MM.1S (cell line): ENCODE data around the gene PRSS23.

ENCODE experiments used
- DNase-seq: peaks from one replicate; pipeline ENCODE4 v3.0.0-alpha.2; 2015
- H2AFZ ChIP-seq: fragments of 300-600 bp; sonication (generic); 2 replicates; pipeline ENCODE4 v1.6.0; 2016; ENCODE audit warnings: antibody characterized with exemption, low read length
- H3F3A ChIP-seq: fragments of 300-600 bp; sonication (generic); 2 replicates; pipeline ENCODE4 v1.6.1; 2016; ENCODE audit warnings: mild to moderate bottlenecking, antibody characterized with exemption, low read length, moderate library complexity, mixed read lengths; ENCODE audit not compliant: insufficient read depth
- H3K27ac ChIP-seq: fragments of 300-600 bp; sonication (generic); 2 replicates; pipeline ENCODE4 v1.5.1; 2016; ENCODE audit warnings: mild to moderate bottlenecking, low read length
- H3K27me3 ChIP-seq: fragments of 300-600 bp; sonication (generic); replicated peaks from 2 replicates; pipeline ENCODE4 v1.6.0; 2016; ENCODE audit warnings: low read length; ENCODE audit not compliant: insufficient read depth
- H3K36me3 ChIP-seq: fragments of 300-600 bp; sonication (generic); replicated peaks from 2 replicates; pipeline ENCODE4 v1.6.1; 2016; ENCODE audit warnings: mild to moderate bottlenecking, low read length, mixed read lengths; ENCODE audit not compliant: insufficient read depth
- H3K4me1 ChIP-seq: fragments of 300-600 bp; sonication (generic); 2 replicates; pipeline ENCODE4 v1.6.1; 2016; ENCODE audit warnings: low read length, mixed read lengths
- H3K4me2 ChIP-seq: fragments of 300-600 bp; sonication (generic); 2 replicates; pipeline ENCODE4 v1.6.0; 2016; ENCODE audit warnings: low read depth, low read length
- H3K4me3 ChIP-seq: fragments of 300-600 bp; sonication (generic); 2 replicates; pipeline ENCODE4 v1.5.1; 2016; ENCODE audit warnings: low read length, mixed read lengths
- H3K79me2 ChIP-seq: fragments of 300-600 bp; sonication (generic); 2 replicates; pipeline ENCODE4 v1.6.1; 2016; ENCODE audit warnings: mixed run types, low read length, mixed read lengths
- H3K9ac ChIP-seq: fragments of 300-600 bp; sonication (generic); 2 replicates; pipeline ENCODE4 v1.6.1; 2016; ENCODE audit warnings: low read length, mixed read lengths
- H3K9me2 ChIP-seq: fragments of 300-600 bp; sonication (generic); replicated peaks from 2 replicates; pipeline ENCODE4 v1.6.1; 2016; ENCODE audit warnings: mild to moderate bottlenecking, low read length, mixed read lengths; ENCODE audit not compliant: insufficient read depth
- H3K9me3 ChIP-seq: fragments of 300-600 bp; sonication (generic); replicated peaks from 2 replicates; pipeline ENCODE4 v1.6.1; 2016; ENCODE audit warnings: mild to moderate bottlenecking, low read length, mixed read lengths; ENCODE audit not compliant: insufficient read depth
- H4K20me1 ChIP-seq: fragments of 300-600 bp; sonication (generic); 2 replicates; pipeline ENCODE4 v1.6.1; 2016; ENCODE audit warnings: mild to moderate bottlenecking, low read length, moderate library complexity, mixed read lengths; ENCODE audit not compliant: insufficient read depth
- EZH2 ChIP-seq: fragments of 300-600 bp; sonication (generic); optimal IDR thresholded peaks from 2 replicates; pipeline ENCODE3; 2017; ENCODE audit warnings: low read depth, mild to moderate bottlenecking, antibody characterized with exemption, low read length, mixed read lengths
- EZH2phosphoT487 ChIP-seq: fragments of 300-600 bp; sonication (generic); IDR thresholded peaks from 2 replicates; pipeline ENCODE4 v1.6.1; 2018; ENCODE audit warnings: antibody characterized with exemption, low read length
- TF ChIP-seq, protein P1 (sequence below): fragments of 300-600 bp; sonication (generic); IDR thresholded peaks from 2 replicates; pipeline ENCODE4 v1.5.1; 2016; ENCODE audit warnings: antibody characterized with exemption, low read length, mixed read lengths

Gene PRSS23

DNA sequence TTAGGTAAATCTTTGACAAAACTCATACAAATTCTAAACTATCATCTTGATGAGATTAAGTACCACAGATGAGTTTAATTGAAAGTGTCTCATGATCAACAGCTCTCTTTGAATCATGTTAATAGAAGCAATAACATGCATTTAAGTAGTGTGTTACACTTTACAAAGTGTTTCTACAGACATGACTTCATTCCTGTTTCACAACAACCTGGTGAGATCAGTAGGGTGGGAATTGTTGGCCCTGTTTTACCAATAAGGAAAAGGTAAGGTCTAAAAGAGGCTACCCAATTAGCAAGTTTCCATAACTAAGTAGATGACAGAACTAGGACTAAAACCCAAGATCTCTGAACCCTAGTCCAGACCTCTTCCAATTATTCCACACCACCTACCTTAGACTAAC is 12.7 kb upstream of the PRSS23 start:
- Histone ChIP-seq H3K4me3 (no peak overlapping the region), H3K27me3 (no peaks in the 10 kb centered on the region), H3K36me3 (no peaks in the 10 kb centered on the region), H3K79me2 (no peaks in the 10 kb centered on the region), H2AFZ (no peak overlapping the region), H3K4me2 (no peak overlapping the region), H3K9me2 (no peaks in the 10 kb centered on the region), H3K27ac (no peak overlapping the region), H3K9me3 (no peaks in the 10 kb centered on the region), H3K4me1 (no peaks in the 10 kb centered on the region), H4K20me1 (no peaks in the 10 kb centered on the region), H3F3A (no peaks in the 10 kb centered on the region), H3K9ac (no peak overlapping the region)
- TF ChIP-seq EZH2 = no peak
- no peak for TF ChIP-seq EZH2phosphoT487
- TF ChIP-seq, protein P1, sequence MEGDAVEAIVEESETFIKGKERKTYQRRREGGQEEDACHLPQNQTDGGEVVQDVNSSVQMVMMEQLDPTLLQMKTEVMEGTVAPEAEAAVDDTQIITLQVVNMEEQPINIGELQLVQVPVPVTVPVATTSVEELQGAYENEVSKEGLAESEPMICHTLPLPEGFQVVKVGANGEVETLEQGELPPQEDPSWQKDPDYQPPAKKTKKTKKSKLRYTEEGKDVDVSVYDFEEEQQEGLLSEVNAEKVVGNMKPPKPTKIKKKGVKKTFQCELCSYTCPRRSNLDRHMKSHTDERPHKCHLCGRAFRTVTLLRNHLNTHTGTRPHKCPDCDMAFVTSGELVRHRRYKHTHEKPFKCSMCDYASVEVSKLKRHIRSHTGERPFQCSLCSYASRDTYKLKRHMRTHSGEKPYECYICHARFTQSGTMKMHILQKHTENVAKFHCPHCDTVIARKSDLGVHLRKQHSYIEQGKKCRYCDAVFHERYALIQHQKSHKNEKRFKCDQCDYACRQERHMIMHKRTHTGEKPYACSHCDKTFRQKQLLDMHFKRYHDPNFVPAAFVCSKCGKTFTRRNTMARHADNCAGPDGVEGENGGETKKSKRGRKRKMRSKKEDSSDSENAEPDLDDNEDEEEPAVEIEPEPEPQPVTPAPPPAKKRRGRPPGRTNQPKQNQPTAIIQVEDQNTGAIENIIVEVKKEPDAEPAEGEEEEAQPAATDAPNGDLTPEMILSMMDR = no peak
- DNase-seq = no peak

- DNase-seq = no peak
- Histone ChIP-seq H3K9me3 (no peaks in the 10 kb centered on the region), H3F3A (no peaks in the 10 kb centered on the region), H3K36me3 (no peaks in the 10 kb centered on the region), H3K79me2 (no peaks in the 10 kb centered on the region), H3K4me3 (no peak overlapping the region), H3K27me3 (no peaks in the 10 kb centered on the region), H3K4me2 (no peak overlapping the region), H3K4me1 (no peaks in the 10 kb centered on the region), H2AFZ (no peak overlapping the region), H3K9ac (no peak overlapping the region), H3K27ac (no peak overlapping the region), H4K20me1 (no peaks in the 10 kb centered on the region), H3K9me2 (no peaks in the 10 kb centered on the region)
- TF ChIP-seq EZH2 = no peak
- TF ChIP-seq, protein P1 = no peak
- TF ChIP-seq EZH2phosphoT487 = no peak
Measured at GRCh38 chr11:86790195-86790725, 10.1 kb upstream of the PRSS23 start.

- Histone ChIP-seq H3K4me3 (no peak overlapping the region), H3K79me2 (no peaks in the 10 kb centered on the region), H3K9me3 (no peaks in the 10 kb centered on the region), H3K4me1 (no peaks in the 10 kb centered on the region), H2AFZ (no peak overlapping the region), H3K4me2 (no peak overlapping the region), H3K36me3 (no peaks in the 10 kb centered on the region), H3K27ac (no peak overlapping the region), H3K9ac (no peak overlapping the region), H4K20me1 (no peaks in the 10 kb centered on the region), H3K9me2 (no peaks in the 10 kb centered on the region), H3F3A (no peaks in the 10 kb centered on the region), H3K27me3 (no peaks in the 10 kb centered on the region)
- no peak for DNase-seq
- TF ChIP-seq EZH2 (no peak), EZH2phosphoT487 (no peak)
- TF ChIP-seq, protein P1 = no peak
Measured at GRCh38 chr11:86790867-86791849, 9.2 kb upstream of the PRSS23 start.
